DND-41 (cell line): ENCODE results near the gene ITGB1BP1.

ENCODE experiments used
- CTCF ChIP-seq: IDR thresholded peaks from 2 replicates; pipeline ENCODE4 v1.5.1; 2012; ENCODE audit warnings: borderline replicate concordance, low read length, moderate library complexity, mild to moderate bottlenecking; ENCODE audit not compliant: poor library complexity, severe bottlenecking; ENCODE audit errors: extremely low read depth
- EZH2 ChIP-seq: IDR thresholded peaks from 3 replicates; pipeline ENCODE4 v1.6.1; 2012; ENCODE audit warnings: borderline replicate concordance, low read depth, mild to moderate bottlenecking, moderate library complexity, low read length, inconsistent platforms; ENCODE audit not compliant: severe bottlenecking

- TF ChIP-seq CTCF (no peak), EZH2 (no peak)
Measured at GRCh38 chr2:9360701-9361100, 62.6 kb downstream of the ITGB1BP1 start.
